H1 (cell line): ENCODE data around the gene FCRL2. TPM values are rescaled to one million over a fixed set of nuclear protein-coding genes. Genes with fewer than 3 reads are reported as not detected.

Experiments
- CTCF ChIA-PET: fragments of 300-600 bp; sonication (Branson Sonifier 250); formaldehyde crosslinking; loops from one replicate; lab custom pipeline; 2021; ENCODE audit not compliant: partially characterized antibody; lab: Charles Lee
- POLR2A ChIA-PET: fragments of 300-600 bp; sonication (Branson Sonifier 250); formaldehyde crosslinking; loops from one replicate; lab custom pipeline; 2021; ENCODE audit warnings: inconsistent platforms; ENCODE audit not compliant: partially characterized antibody; lab: Charles Lee
- DNase-seq, 2 experiments: peaks; one replicate each; pipeline versions ENCODE4 v3.0.0 to v3.0.0-alpha.2; 2010 to 2022; ENCODE audit warnings: low spot score in 2 of 2, low read depth in 1 of 2, mixed read lengths in 1 of 2
- FAIRE-seq: peaks from 2 replicates; lab custom pipeline; 2011; peaks lifted over from hg19 to GRCh38; lab: Jason Lieb, UNC
- H2AFZ ChIP-seq: 2 replicates; pipeline ENCODE4 v1.8.1; 2012; ENCODE audit warnings: low read length, inconsistent platforms
- H2AK5ac ChIP-seq: 2 replicates; pipeline ENCODE4 v1.6.1; 2013; ENCODE audit warnings: low read depth, low read length
- H2BK120ac ChIP-seq: replicated peaks from 2 replicates; pipeline ENCODE3; 2013; ENCODE audit warnings: low read depth, low read length, inconsistent platforms
- H2BK12ac ChIP-seq: 2 replicates; pipeline ENCODE4 v1.6.1; 2013; ENCODE audit warnings: low read depth, low read length
- H2BK15ac ChIP-seq: 2 replicates; pipeline ENCODE4 v1.6.1; 2013; ENCODE audit warnings: low read length
- H2BK20ac ChIP-seq: 2 replicates; pipeline ENCODE4 v1.6.1; 2013; ENCODE audit warnings: low read length
- H2BK5ac ChIP-seq: 2 replicates; pipeline ENCODE4 v1.6.1; 2013; ENCODE audit warnings: low read depth, low read length
- H3K14ac ChIP-seq: 2 replicates; pipeline ENCODE4 v1.6.1; 2013; ENCODE audit warnings: inconsistent platforms; ENCODE audit not compliant: insufficient read length
- H3K18ac ChIP-seq: 2 replicates; pipeline ENCODE4 v1.6.1; 2013; ENCODE audit warnings: low read length; ENCODE audit errors: extremely low read depth
- H3K23ac ChIP-seq: 2 replicates; pipeline ENCODE4 v1.6.1; 2013; ENCODE audit warnings: inconsistent platforms; ENCODE audit not compliant: insufficient read length
- H3K23me2 ChIP-seq: 2 replicates; pipeline ENCODE4 v1.6.1; 2013; ENCODE audit warnings: low read depth, low read length
- H3K27ac ChIP-seq: 2 replicates; pipeline ENCODE4 v1.6.1; 2011; ENCODE audit warnings: low read depth, low read length, inconsistent platforms
- H3K27me3 ChIP-seq, 4 experiments: replicated peaks in 1 of 4; 1 replicate in 1 of 4; 2 replicates in 3 of 4; pipeline versions ENCODE4 v1.6.1 to v1.8.1; 2011 to 2013; ENCODE audit warnings: low read length in 3 of 4, mild to moderate bottlenecking in 3 of 4, inconsistent platforms in 2 of 4, mixed read lengths in 2 of 4, moderate library complexity in 1 of 4; ENCODE audit not compliant: control insufficient read depth in 3 of 4, insufficient read depth in 3 of 4; ENCODE audit errors: extremely low read depth in 1 of 4
- H3K36me3 ChIP-seq, 4 experiments: 2 replicates each; pipeline versions ENCODE4 v1.6.1 to v1.8.1; 2011 to 2013; ENCODE audit warnings: mild to moderate bottlenecking in 4 of 4, low read length in 3 of 4, moderate library complexity in 2 of 4, control low read depth in 1 of 4, inconsistent platforms in 1 of 4; ENCODE audit not compliant: insufficient read depth in 4 of 4, control insufficient read depth in 2 of 4
- H3K4ac ChIP-seq: replicated peaks from 2 replicates; pipeline ENCODE3; 2013; ENCODE audit warnings: low read length, low read depth, mixed read lengths, inconsistent platforms; ENCODE audit not compliant: insufficient read length
- H3K4me1 ChIP-seq, 4 experiments: replicated peaks in 1 of 4; 1 replicate in 1 of 4; 2 replicates in 3 of 4; pipeline versions ENCODE4 v1.6.1 to v1.8.1; 2011 to 2013; ENCODE audit warnings: low read length in 3 of 4, inconsistent platforms in 2 of 4, mixed read lengths in 1 of 4; ENCODE audit not compliant: insufficient read depth in 4 of 4, control insufficient read depth in 3 of 4
- H3K4me2 ChIP-seq, 2 experiments: 2 replicates each; pipeline versions ENCODE4 v1.6.1 to v1.8.1; 2011 to 2013; ENCODE audit warnings: low read depth in 2 of 2, low read length in 2 of 2, control low read depth in 1 of 2, inconsistent platforms in 1 of 2, mild to moderate bottlenecking in 1 of 2; ENCODE audit not compliant: insufficient read depth in 1 of 2
- H3K4me3 ChIP-seq, 4 experiments: fragments of 200-600, 300-600 bp in 1 of 4; sonication (generic), shearing (Covaris generic), sonication (Bioruptor Twin) in 1 of 4; 2 replicates each; pipeline versions ENCODE4 v1.5.1 to v1.8.1; 2011 to 2016; ENCODE audit warnings: low read length in 4 of 4, low read depth in 3 of 4, control low read depth in 2 of 4, inconsistent platforms in 2 of 4, mild to moderate bottlenecking in 2 of 4, mixed read lengths in 1 of 4, moderate library complexity in 1 of 4; ENCODE audit not compliant: insufficient read depth in 2 of 4; ENCODE audit errors: extremely low read depth in 1 of 4
- H3K56ac ChIP-seq: replicated peaks from 2 replicates; pipeline ENCODE3; 2013; ENCODE audit warnings: low read depth, mild to moderate bottlenecking, mixed read lengths, low read length, inconsistent platforms; ENCODE audit not compliant: insufficient read length
- H3K79me1 ChIP-seq: 2 replicates; pipeline ENCODE4 v1.6.1; 2013; ENCODE audit warnings: low read depth, low read length, control low read depth
- H3K79me2 ChIP-seq, 2 experiments: 2 replicates each; pipeline versions ENCODE4 v1.6.1 to v1.8.1; 2012 to 2013; ENCODE audit warnings: low read length in 2 of 2, mild to moderate bottlenecking in 2 of 2, inconsistent platforms in 1 of 2; ENCODE audit not compliant: insufficient read depth in 2 of 2, control insufficient read depth in 1 of 2
- H3K9ac ChIP-seq, 4 experiments: replicated peaks in 1 of 4; 1 replicate in 1 of 4; 2 replicates in 3 of 4; pipeline versions ENCODE4 v1.6.1 to v1.8.1; 2011 to 2013; ENCODE audit warnings: low read depth in 3 of 4, low read length in 3 of 4, control low read depth in 2 of 4, mild to moderate bottlenecking in 2 of 4, moderate library complexity in 2 of 4, inconsistent platforms in 1 of 4; ENCODE audit errors: extremely low read depth in 1 of 4
- H3K9me3 ChIP-seq, 2 experiments: 2 replicates each; pipeline versions ENCODE4 v1.6.1 to v1.8.1; 2012 to 2013; ENCODE audit warnings: mild to moderate bottlenecking in 2 of 2, moderate library complexity in 2 of 2, control low read depth in 1 of 2, inconsistent platforms in 1 of 2, low read depth in 1 of 2, low read length in 1 of 2, mixed read lengths in 1 of 2; ENCODE audit not compliant: insufficient read depth in 2 of 2
- H4K20me1 ChIP-seq, 2 experiments: replicated peaks in 1 of 2; 2 replicates each; pipeline versions ENCODE3 to v1.8.1; 2011 to 2013; ENCODE audit warnings: inconsistent platforms in 2 of 2, low read length in 2 of 2, mild to moderate bottlenecking in 1 of 2; ENCODE audit not compliant: insufficient read depth in 2 of 2, control insufficient read depth in 1 of 2
- H4K5ac ChIP-seq: 2 replicates; pipeline ENCODE4 v1.6.1; 2013; ENCODE audit warnings: low read length, low read depth, mixed read lengths, inconsistent platforms; ENCODE audit not compliant: insufficient read length
- H4K8ac ChIP-seq: 2 replicates; pipeline ENCODE4 v1.8.0; 2013; ENCODE audit warnings: mild to moderate bottlenecking, moderate library complexity, low read length, inconsistent platforms; ENCODE audit not compliant: insufficient read depth; ENCODE audit errors: extremely low read depth
- H4K91ac ChIP-seq: replicated peaks from 2 replicates; pipeline ENCODE3; 2013; ENCODE audit warnings: low read length, mixed read lengths, inconsistent platforms; ENCODE audit not compliant: insufficient read length
- GABPA ChIP-seq: IDR thresholded peaks from 2 replicates; pipeline ENCODE4 v1.6.1; 2011; ENCODE audit warnings: mild to moderate bottlenecking, low read length, moderate library complexity, borderline replicate concordance; ENCODE audit not compliant: insufficient read depth
- JUND ChIP-seq: IDR thresholded peaks from 2 replicates; pipeline ENCODE4 v1.6.1; 2011; ENCODE audit warnings: mild to moderate bottlenecking, improper control_type of control experiment, low read length
- NANOG ChIP-seq: IDR thresholded peaks from 2 replicates; pipeline ENCODE4 v1.6.1; 2011; ENCODE audit warnings: low read length, low read depth, mild to moderate bottlenecking, inconsistent platforms; ENCODE audit not compliant: insufficient read depth, poor library complexity, severe bottlenecking
- POLR2AphosphoS5 ChIP-seq: IDR thresholded peaks from 2 replicates; pipeline ENCODE4 v1.6.1; 2011; ENCODE audit warnings: low read depth, low read length
- RBBP5 ChIP-seq: IDR thresholded peaks from 2 replicates; pipeline ENCODE4 v1.7.1; 2012; ENCODE audit warnings: low read depth, mild to moderate bottlenecking, inconsistent platforms, low read length, moderate library complexity, borderline replicate concordance
- RFX5 ChIP-seq: IDR thresholded peaks from 2 replicates; pipeline ENCODE4 v1.6.1; 2011; ENCODE audit warnings: low read depth, low read length, improper control_type of control experiment, borderline replicate concordance
- SAP30 ChIP-seq: fragments of 300-600 bp; sonication (generic); IDR thresholded peaks from 2 replicates; pipeline ENCODE4 v1.7.1; 2012; ENCODE audit warnings: low read length, moderate library complexity, mild to moderate bottlenecking, inconsistent platforms; ENCODE audit not compliant: insufficient read depth, insufficient replicate concordance
- SUZ12 ChIP-seq: fragments of 200-600 bp; sonication (generic); IDR thresholded peaks from 2 replicates; pipeline ENCODE4 v1.6.1; 2012; ENCODE audit warnings: mild to moderate bottlenecking, inconsistent platforms, low read length, moderate library complexity, mixed read lengths
- TEAD4 ChIP-seq: IDR thresholded peaks from 2 replicates; pipeline ENCODE4 v1.6.1; 2012; ENCODE audit warnings: low read depth, low read length, inconsistent platforms, mixed read lengths
- USF2 ChIP-seq: IDR thresholded peaks from 2 replicates; pipeline ENCODE4 v1.6.1; 2011; ENCODE audit warnings: low read length, improper control_type of control experiment
- YY1 ChIP-seq: IDR thresholded peaks from 2 replicates; pipeline ENCODE4 v1.6.1; 2011; ENCODE audit warnings: low read depth, mild to moderate bottlenecking, low read length
- WGBS, 2 experiments: shearing (Covaris generic) in 1 of 2; methylation state at CpG; one replicate each; pipeline versions ENCODE4 v1.1.6 to v1.1.7; 2013 to 2015; ENCODE audit warnings: low lambda C conversion rate in 2 of 2, mixed read lengths in 2 of 2, inconsistent platforms in 1 of 2, low coverage in 1 of 2, missing lambda C conversion rate in 1 of 2; ENCODE audit not compliant: insufficient replicate concordance in 2 of 2, insufficient coverage in 1 of 2, insufficient read length in 1 of 2; ENCODE audit errors: extremely low coverage in 1 of 2, missing lambda C conversion rate in 1 of 2; 5-methylcytosine and 5-hydroxymethylcytosine counted together
- polyA plus RNA-seq, 7 experiments: library from polyadenylated mRNA; depleted of rRNA in 3 of 7; stranded (reverse) in 5 of 7; unstranded in 2 of 7; fragments of >200 nt in 5 of 7; fragments of 200-250 nt in 2 of 7; gene quantifications; 1 replicate in 5 of 7; 2 replicates in 1 of 7; 4 replicates in 1 of 7; pipeline versions ENCODE4 v1.2.1 to v1.2.3, GENCODE V29; 2011 to 2013; ENCODE audit warnings: missing spikeins in 2 of 7, mixed read lengths in 2 of 7
- total RNA-seq: library from RNA; stranded (reverse); fragmentation: NEBNext Ultra II Directional; extraction: Animal tissue kit (Norgen Biotek cat#: 25700); gene quantifications from 2 replicates; pipeline ENCODE4 v1.2.1, GENCODE V29; 2021

FCRL2 gene
- total and polyA plus RNA-seq, 2 of the 8 experiments (the other 6 are each of a cell fraction or from before 2014, with no cell fraction given), result not detected

DNA sequence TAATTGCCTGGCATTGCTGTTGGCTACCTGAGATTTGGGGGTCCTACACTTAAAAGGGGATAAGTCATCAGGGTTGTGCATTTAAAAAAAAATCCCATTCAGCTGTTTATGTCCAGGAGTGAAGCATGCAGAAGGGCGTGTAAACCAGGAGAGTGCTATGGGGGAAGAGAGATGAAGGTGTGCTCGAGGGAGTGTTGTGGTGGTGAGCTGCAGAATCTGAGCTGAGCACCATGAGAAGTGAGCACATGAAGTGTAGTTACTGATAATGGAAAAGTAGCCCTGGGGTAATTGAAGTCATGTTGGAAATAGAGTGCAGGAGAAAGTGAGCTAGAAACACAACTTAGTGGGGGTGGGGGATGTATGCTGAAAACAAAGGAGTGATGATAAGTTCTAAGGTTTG, 42.3 kb upstream of the FCRL2 start:
- no peak for FAIRE-seq
- Histone ChIP-seq H2AFZ (no peak overlapping the region), H3K9me3 (no peaks in the 10 kb centered on the region), H3K9ac (no peak overlapping the region), H3K14ac (no peak overlapping the region), H4K20me1 (no peaks in the 10 kb centered on the region), H4K91ac (no peak overlapping the region), H3K79me2 (no peaks in the 10 kb centered on the region), H3K27me3 (no peaks in the 10 kb centered on the region), H3K36me3 (no peaks in the 10 kb centered on the region), H3K4me2 (no peak overlapping the region), H3K4me3 (no peak overlapping the region), H4K8ac (no peak overlapping the region), H2BK5ac (no peak overlapping the region), H3K18ac (no peak overlapping the region), H3K4me1 (no peaks in the 10 kb centered on the region), H2BK15ac (no peak overlapping the region), H2AK5ac (no peak overlapping the region), H2BK20ac (no peak overlapping the region), H3K79me1 (no peaks in the 10 kb centered on the region), H3K23ac (no peak overlapping the region), H3K23me2 (no peaks in the 10 kb centered on the region), H3K4ac (no peak overlapping the region), H2BK120ac (no peak overlapping the region), H4K5ac (no peak overlapping the region), H3K27ac (no peak overlapping the region), H2BK12ac (no peak overlapping the region), H3K56ac (no peak overlapping the region)
- DNase-seq, result no peak
- CTCF ChIA-PET, result interaction anchor here (1.2 kb wide), 1 partner anchor 128 kb away, joined by 4 read pairs; no protein-coding TSS in a partner anchor
- POLR2A ChIA-PET, result interaction anchor here (1.3 kb wide), 1 partner anchor 13 kb away, joined by 4 read pairs; no protein-coding TSS in a partner anchor
- WGBS, 2 experiments, result 89% methylated on average over 2 of the region's 2 CpGs; no CpG with 5 or more reads in 1 of the 2 experiments
- TF ChIP-seq JUND (no peak), RFX5 (no peak), TEAD4 (no peak), SAP30 (no peak), POLR2AphosphoS5 (no peak), YY1 (no peak), RBBP5 (no peak), GABPA (no peak), NANOG (no peak), SUZ12 (no peak), USF2 (no peak)
